H1 (cell line): ENCODE data around the gene BYSL. TPM values are rescaled to one million over a fixed set of nuclear protein-coding genes. Genes with fewer than 3 reads are reported as not detected.

ENCODE experiments used
- POLR2AphosphoS5 ChIP-seq: IDR thresholded peaks from 2 replicates; pipeline ENCODE4 v1.6.1; 2011; ENCODE audit warnings: low read depth, low read length
- polyA plus RNA-seq, 7 experiments: library from polyadenylated mRNA; depleted of rRNA in 3 of 7; stranded (reverse) in 5 of 7; unstranded in 2 of 7; fragments of >200 nt in 5 of 7; fragments of 200-250 nt in 2 of 7; gene quantifications; 1 replicate in 5 of 7; 2 replicates in 1 of 7; 4 replicates in 1 of 7; pipeline versions ENCODE4 v1.2.1 to v1.2.3, GENCODE V29; 2011 to 2013; ENCODE audit warnings: missing spikeins in 2 of 7, mixed read lengths in 2 of 7
- total RNA-seq: library from RNA; stranded (reverse); fragmentation: NEBNext Ultra II Directional; extraction: Animal tissue kit (Norgen Biotek cat#: 25700); gene quantifications from 2 replicates; pipeline ENCODE4 v1.2.1, GENCODE V29; 2021

BYSL gene
- total and polyA plus RNA-seq, 2 of the 8 experiments (the other 6 are each of a cell fraction or from before 2014, with no cell fraction given), result 37.3 to 49.2 TPM

- TF ChIP-seq POLR2AphosphoS5, result no peak
Observed at GRCh38 chr6:41964201-41964887, 43.0 kb downstream of the BYSL start (continued).
